GM19240 (cell line): ENCODE data around the gene ING2.
"Not testable (repeated sequence)": the region's sequence is repeated elsewhere in the genome, so short reads cannot be mapped to it uniquely, and the experiment has no call there.

Experiments
- DNase-seq: peaks from one replicate; pipeline ENCODE4 v3.0.0; 2011; ENCODE audit warnings: low spot score; ENCODE audit not compliant: insufficient read length

ING2 gene

GRCh38 chr4:183546376-183546775 lies 41.5 kb downstream of the ING2 start:
- no peak for DNase-seq

GRCh38 chr4:183548306-183548705 lies 43.4 kb downstream of the ING2 start:
- DNase-seq: no peak

GRCh38 chr4:183550345-183551093 lies 45.7 kb downstream of the ING2 start:
- DNase-seq: no peak

GRCh38 chr4:183552274-183553146 lies 47.7 kb downstream of the ING2 start:
- DNase-seq: no peak

- DNase-seq: not testable (repeated sequence)
Measured at GRCh38 chr4:183553147-183553478, 48.3 kb downstream of the ING2 start.

- no peak for DNase-seq
Measured at GRCh38 chr4:183553601-183554345, 48.9 kb downstream of the ING2 start.

- no peak for DNase-seq
Measured at GRCh38 chr4:183554346-183554686, 49.5 kb downstream of the ING2 start.

GRCh38 chr4:183554878-183555585 lies 50.2 kb downstream of the ING2 start:
- no peak for DNase-seq

- no peak for DNase-seq
Measured at GRCh38 chr4:183556947-183557346, 52.1 kb downstream of the ING2 start.

GRCh38 chr4:183557611-183558010 lies 52.8 kb downstream of the ING2 start:
- no peak for DNase-seq

- DNase-seq: no peak
Measured at GRCh38 chr4:183558873-183559272, 54.0 kb downstream of the ING2 start.

- DNase-seq: no peak
Measured at GRCh38 chr4:183561905-183562304, 57.0 kb downstream of the ING2 start.
